Measurements from ENCODE around the gene MYO18B.

MYO18B gene

DNA sequence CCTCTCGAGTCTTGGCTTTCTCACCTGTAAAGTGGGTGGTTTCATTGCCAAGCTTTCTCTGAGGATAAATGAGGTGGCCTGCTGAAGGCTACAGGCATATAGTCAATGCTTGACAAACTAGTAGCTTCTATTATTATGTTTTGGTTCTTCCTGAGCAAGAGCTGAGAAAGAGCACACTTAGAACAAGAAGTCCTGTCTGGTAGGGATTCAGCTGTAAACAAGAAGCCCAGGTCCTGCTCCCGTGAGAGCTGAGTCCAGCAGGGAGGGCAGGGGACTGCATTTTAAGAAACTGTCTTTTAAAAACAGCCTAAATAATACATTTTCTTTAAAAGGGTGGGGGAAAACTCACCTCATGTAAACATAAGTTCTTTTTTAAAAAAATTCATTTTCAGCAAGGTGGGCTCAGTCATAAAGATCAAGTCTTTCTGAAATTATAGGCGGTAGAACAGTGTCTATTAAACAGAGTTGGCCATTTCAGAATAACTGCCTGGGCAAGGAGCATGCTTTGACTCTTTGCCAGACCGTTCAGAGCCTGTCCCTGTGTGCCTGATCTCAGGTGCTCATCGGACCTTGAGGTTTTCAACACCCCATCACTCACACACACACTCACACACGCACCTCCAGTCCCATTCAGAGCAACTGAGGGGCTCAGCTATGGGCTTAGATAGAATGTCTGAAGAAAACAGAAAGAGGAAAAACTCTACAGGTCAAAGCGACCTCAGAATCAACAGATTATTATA lies 29.2 kb upstream of the MYO18B start:
- DNase-seq, result no peak

DNA sequence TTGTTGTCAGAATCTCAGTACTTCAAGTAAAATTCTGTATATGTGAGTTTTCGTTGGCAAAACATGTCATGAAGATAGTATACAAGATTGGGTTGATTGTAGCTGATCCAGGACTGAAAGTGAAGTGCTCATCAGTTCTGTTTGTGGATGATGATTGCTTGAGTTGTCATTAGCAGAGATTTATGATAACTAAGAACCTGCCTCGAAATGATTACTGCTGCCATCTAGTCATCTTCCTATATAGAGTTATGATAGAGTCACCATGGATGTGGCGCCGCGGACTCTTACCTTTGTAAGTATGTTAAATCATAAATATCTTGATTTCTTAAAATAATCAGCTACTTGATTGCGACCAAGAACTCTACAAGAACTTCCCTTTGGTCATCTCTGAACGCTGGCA lies 27.9 kb upstream of the MYO18B start:
- no peak for DNase-seq

DNA sequence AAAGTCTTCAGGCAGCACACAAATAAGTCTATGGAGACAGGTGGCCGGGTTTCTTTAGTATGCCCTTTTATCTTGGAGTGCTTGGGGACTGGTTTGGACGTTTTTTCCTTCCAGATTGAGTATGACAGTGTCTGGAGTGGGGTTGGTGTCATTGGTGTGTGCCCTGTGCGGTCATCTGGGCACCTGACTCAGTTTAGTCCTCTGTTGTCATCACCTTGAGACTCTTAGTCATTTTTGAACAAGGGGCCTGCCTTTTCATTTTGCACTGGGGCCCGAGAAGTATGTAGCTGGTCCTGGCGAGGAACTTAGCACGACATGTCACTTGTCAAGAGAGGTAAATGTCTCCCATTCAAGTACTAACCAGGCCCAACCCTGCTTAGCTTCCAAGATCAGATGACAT lies 27.2 kb upstream of the MYO18B start:
- no peak for DNase-seq

DNA sequence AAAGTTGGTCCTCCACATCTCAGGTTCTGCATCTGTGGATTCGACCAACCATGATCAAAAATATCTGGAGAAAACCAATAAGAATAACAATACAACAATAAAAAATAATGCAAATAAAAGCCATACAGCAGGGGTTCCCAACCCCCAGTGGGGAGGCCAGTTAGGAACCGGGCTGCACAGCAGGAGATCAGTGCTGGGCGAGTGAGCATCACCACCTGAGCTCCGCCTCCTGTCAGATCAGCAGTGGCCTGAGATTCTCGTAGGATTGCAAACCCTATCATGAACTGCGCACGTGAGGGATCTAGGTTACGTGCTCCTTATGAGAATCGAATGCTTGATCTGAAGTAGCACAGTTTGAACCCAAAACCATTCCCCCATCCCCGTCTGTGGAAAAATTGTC lies 25.4 kb upstream of the MYO18B start:
- DNase-seq, result no peak

DNA sequence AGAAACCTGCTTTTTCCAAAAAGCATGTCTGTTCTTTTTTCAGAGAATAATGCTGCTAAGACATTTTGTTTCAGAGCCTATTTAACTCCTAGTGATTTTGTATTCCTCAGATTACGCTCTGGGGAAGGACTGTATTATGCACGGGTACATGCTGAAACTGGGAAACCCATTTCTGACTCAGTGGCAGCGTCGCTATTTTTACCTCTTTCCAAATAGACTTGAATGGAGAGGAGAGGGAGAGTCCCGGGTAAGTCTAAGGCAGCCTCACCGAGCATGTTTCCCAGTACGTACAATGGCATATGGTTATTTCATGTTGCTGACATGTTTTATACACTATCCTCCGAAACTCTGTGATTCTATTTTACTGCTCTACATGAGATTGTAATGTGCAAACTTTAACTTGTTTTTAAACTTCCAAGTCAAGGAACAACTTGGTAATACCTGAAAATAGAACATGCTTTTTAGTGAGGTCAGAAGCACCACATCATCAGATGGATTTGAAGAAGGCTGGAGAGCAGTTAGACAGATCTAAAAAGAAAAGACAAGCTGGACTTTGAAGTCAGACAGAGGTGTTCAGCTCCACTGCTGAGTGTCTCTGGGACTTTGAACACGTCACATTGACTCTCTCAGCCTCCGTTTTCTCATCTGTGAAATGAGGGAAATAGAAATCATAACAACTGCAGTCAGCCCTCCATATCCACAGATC lies 23.7 kb upstream of the MYO18B start:
- no peak for DNase-seq

DNA sequence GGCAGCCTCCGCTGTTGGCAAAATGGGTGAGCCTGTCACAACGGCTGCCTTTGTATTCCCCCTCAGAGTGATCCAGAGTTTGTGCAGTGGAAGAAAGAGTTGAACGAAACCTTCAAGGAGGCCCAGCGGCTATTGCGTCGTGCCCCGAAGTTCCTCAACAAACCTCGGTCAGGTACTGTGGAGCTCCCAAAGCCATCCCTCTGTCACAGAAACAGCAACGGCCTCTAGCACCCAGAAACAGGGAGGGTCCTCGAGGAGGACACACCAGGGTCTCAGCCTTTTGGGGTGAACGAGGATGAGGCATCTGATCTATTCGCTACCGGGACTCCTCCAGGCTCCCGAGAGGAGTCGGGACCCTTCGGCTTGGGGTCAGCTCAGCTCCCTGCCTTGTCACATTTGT lies 19.8 kb upstream of the MYO18B start:
- no peak for DNase-seq

DNA sequence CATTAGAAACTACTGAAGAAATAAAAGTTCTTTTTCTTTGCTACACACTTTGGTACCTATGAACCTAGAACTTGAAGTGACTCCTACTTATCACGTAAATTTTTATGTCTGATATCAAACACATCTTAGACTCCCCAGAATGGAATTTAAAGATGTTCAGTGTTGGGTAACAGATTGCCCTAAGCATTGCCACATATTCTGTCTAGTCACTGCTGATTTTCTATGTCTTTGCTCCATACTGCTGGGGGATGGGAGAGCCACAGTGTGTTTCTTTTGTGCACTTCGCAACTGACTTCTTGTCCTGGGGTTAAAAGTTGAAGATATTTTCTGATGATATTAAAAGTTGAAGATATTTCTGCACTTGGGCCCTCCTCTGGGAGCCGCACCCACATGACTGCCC lies 19.4 kb upstream of the MYO18B start:
- DNase-seq, result no peak

DNA sequence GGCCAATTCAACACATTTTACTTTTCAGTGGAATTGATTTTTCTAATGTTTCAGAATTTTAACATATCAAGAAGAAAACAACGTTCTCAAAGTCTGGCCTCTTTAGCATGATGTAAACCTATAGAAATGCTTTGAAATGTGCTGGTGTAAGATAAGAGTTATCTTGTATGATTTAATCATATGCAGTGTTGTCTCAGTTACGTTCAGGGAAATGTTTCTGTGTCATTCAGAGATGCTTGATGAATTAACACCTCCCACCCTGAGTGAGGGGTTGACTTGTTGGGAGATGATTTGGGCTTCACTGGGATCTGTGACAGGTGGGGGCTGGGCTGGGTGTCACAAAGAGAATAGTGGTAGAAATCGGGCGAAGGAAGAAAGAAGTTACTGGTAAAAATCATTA lies 15.7 kb upstream of the MYO18B start:
- no peak for DNase-seq

DNA sequence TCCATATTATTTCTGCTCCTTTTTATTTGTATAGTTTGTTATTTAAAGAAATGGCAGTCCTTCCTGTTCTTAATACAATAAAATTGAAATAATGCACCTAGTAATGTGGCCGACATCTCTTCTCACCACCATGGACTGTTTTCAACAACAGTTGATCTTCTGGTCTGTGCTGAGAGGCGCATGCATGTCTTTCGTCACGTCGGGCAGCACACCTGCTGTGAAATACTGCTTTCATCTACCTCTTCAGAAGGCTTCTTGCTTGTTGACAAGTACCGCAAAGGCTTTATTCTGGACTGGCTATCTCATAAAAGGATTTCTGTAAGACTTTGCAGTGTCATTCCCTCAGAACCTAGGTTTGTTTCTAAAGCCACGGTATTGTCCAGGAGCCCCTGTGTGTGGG lies 13.9 kb upstream of the MYO18B start:
- DNase-seq, result no peak

DNA sequence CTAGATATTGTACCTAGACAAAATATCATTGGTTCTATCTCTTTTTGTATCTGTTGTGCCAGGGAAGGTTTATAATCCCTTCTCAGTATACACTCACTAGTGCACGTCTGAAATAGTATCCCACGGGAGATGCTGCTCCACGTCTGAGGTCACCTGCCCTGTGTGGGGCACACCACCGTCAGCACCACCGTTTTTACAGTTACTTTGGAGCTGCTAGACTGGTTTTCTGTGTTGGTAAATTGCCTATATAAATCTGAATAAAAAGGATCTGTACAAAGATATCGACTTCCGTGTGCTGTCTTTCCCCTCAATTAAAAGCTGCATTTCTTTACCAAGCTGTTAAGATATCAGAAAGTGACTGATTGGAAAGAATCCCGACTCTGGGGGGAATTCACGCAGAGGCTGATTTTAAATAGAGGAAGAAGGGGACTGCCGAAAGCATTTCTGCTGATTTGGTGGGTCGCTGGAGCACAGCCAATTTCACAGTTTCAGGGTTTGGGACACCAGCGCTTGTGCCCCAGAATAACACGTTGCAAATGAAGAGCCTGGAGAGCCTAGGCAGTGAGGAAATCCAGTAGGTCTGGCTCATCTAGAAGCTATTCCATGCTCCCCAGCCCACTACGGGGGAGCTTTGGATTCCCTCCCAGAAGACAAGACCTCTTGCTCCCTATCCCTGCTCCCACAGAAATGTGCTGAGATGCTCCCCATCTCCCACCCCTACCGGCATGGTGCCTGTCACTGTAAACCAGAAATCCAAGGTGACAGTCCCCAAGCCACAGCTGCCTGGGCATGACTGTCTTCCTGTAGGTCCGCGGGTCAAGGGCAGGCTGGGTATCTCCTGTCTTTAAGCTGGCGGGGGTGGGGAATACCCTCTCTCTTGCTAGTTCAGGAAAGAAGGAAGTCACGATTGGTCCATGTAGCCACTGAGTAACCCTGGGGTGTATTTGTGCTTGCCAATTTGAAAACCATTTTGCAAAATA lies 12.7 kb upstream of the MYO18B start:
- no peak for DNase-seq

DNA sequence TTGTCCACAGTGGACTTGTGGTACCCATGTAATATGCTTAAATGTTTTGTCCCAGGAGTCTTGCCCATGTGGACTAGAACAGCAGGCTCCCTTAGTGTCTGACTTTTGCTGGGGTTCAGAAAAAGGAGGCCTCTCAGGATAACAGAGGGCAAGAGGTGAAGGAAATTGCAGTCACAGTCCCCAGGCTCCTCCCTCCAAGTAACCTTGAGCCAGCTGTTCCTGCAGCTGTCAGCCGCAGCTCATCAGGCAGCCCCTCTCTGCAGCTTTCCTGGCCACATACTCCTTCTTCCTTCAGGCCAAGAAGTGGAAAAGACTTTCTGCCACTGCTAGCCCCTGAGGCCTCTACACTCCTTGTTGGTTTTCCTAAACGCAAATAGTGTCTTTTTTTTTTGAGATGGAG lies 6.3 kb upstream of the MYO18B start:
- DNase-seq, result no peak

DNA sequence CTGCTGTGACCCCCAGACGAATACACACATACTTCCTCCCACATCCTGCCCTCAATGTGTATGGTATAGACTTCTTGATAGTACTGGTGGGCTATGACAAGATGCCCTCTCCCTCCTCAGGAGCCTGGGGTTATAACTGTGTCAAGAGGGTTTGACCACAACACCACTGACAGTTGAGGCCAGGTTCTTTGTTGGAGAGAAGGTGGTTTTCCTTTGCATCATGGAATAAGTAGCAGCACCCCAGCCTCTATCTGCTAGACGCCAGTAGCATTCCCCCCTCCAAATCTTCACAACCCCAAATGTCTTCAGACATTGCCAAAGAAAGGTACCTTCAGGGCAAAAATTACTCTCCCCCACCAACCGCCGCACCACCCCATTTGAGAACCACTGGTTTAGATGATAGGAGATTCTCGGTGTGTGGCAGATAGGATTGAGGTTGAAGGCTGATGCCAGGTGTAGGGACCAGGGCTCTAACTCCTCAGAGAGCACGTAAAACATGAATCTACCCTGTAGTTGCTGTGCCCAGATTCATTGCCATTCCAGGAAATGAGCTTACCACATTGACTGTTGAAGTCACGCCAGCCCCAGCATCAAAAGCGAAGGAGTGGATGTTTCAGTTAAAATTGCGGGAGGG lies 5.5 kb upstream of the MYO18B start:
- DNase-seq, result no peak

DNA sequence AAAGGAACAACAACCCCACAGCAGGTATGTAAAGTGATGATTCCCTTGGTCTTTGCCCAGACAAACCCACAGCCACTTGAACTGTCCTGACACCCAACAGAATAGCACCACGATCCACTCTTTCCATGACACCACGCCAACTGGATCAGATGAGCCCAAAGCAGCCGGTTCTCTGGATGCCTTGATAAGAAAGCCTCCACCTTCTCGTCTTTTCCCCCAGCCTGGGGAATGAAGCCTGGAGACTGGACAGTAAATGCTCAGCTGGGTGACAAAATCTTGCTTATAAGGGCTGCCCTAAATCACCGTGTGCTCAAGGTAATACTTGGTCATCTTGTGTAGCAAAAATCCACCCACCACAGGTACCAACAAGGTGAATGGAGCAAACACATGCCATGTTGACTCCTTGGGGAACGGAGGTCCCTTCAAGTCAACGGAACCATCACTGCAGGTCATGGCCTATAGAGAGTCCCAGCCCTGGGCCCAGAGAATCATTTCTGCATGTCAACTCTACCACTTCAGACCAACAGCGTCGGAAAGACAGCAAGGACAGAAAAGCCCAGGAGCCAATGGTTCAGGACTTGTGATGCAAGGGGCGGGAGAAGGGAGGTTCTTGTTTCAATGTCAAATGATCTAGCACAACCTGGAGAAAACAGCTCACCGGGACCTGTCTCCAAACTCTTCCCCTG lies 2.2 kb upstream of the MYO18B start:
- DNase-seq, result no peak

DNA sequence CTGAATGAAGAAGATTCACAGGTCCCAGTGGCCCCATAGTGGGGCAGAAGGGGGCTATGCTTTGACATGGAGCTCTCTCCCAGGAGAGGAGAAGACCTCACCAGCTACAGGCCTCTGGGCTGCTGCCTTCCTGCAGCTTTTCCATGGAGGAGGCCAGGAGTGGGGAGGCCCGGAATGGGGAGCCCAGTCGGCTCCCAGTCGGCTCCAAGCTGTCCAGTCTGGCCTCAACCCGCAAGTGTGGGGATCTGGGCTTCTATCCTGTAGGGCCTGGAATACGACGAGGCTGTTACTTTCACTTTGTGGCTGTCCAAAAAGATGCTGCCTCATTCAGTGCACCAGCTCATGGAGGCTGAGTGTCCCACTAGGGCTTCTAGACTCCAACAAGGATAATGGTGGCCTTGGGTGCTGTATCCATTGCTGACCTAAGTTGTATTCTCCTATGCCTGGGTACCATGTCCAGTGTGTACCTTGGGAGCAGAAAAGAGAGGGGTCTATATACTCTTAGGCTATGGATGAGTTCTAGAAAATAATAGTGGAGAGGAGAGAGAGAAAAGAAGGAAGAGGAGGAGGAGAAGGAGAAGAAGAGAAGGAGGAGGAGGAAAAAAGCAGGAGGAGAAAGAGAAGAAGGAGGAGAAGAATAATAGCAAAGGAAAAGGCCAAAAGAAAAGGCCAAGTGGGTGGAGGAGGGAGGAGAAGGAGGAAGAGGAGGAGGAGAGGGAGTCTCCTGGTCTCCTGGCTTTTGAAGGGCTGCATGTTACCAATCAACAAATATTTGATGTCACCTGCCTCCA lies 1.1 kb downstream of the MYO18B start:
- no peak for DNase-seq

DNA sequence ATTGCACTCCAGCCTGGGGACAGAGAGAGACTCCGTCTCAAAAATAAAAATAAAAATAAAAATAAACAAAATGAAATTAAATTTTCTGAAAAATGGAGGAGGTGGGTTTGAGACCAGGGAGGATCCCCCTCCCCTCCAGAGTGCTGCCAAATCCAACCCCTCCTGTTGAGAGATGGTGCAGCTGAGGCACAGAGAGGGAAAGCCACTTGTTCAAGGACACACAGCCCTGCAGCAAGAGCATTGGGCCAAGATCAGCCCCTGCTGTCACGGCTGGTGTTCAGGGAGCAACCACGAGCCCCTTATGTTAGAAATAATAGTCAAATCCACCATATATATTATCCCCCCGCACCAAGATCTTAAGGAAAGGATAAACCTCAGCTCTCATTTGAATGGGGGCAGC lies 2.7 kb downstream of the MYO18B start:
- DNase-seq, result no peak

DNA sequence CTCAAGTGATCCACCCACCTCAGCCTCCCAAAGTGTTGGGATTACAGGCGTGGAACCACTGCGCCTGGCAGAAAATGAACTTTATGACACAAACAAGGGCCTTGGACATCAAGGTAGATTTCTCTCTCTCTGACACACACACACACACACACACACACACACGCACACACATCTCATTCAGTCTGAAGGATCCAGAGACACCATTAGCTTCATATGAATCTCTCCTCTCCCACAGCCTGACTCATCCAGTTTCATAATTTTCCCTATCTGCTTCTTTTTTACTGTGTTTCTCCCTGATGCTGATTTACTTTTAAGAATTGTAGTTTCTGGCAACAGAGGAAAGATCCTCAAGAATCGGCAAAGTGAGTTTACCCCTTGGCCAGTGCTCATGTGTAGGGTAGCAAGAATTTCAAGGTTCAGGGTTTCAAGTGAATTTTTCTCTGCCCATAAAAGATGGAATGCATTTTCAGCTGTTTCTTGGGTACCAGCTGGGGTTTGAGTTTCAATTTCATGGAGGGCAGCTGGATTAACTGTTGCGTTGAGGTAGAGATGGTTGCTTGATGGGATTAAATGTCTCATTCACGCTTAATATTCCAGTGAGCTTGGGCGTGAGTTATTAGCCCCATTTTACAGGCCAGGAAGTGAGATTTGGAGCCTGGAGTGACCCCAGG lies 3.5 kb downstream of the MYO18B start:
- DNase-seq, result no peak

DNA sequence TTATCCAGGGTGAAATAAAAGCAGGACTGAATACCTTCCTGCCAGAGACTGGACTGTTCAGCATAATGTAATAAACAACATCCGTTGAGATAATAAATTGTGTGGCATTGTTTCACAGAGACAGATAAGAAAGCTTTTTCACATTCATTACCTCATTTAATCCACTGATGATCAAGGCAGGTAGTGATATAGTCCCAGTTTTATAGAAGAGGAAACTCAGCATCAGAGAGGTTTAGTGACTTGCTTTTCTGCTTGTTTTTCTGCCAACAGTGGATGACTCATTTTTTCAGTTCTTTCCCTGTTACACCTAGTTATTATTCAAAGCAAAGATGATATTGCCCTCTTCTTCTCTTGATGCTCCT lies 4.0 kb downstream of the MYO18B start:
- DNase-seq, result no peak

DNA sequence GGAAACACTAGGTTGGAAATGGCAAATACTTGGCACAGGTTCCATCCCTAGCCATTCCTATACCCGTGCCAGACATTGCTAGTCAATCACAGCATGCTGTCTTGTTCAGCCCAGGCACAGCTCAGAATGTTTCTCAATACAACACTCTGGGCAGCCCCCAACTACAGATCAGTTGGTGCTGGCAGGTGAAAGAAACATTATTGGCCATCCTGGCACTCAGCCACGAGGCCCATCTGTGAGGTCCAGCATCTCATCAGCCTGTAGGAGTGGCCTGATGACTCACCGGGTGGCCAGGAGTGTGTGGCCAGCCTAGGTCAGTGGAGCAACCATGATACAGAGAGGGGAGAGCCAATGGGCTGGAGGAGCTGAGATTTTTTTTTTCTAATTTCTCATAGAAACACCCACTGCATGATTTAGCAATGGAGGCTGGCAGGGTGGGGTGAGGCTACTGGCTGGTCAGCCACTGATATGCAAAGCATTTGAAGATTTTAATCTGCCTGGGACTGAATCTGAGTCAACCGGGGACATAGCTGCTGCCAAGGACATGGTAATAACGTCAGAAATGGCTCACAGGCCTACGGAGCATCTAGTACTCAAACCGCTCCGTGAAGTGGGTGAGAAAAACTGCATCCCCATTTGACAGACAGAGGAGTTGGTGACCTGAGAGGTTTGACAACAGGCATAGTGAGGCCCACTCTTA lies 5.4 kb downstream of the MYO18B start:
- DNase-seq, result no peak

DNA sequence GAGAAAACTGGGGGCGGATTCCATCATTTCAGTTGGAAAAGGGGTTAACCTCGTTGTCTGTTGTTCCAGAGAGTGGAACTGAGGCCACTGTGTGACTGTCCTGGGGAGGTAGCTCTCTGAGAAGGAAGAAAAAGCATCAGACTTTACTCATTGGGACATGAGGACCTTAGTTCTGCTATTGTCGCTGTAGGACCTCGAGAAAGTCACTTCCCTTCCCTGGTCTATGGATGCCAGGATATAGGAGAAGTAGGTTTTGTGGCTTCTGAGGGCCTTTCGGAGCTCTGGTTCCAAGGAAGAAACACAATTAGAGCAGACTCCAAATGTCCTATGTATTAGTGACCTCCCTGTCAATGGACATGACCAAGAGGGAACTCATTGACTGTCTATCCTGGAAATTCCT lies 6.2 kb downstream of the MYO18B start:
- no peak for DNase-seq

DNA sequence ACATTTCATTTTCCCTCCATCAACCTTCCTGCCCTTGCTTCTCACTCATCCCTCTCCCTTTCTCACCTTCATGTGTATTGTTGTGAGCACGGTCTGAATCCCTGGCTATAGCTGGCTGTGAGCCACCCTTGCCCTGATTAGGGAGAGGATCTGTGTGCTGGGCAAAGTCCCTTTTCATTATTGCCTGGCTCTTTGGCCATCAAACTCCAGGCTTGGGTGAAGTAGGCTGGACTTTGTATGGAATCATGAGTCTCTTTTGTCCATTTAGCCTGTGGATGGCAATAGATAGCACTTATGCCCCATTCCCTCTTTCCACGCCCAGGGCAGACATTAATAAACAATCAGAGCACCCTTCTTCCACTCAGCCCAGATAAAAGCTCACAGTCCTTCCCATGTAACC lies 6.7 kb downstream of the MYO18B start:
- no peak for DNase-seq

Data from cortex of kidney (tissue), 1 donor.